ENCODE results near the gene HECTD4. TPM values are rescaled to one million over a fixed set of nuclear protein-coding genes. Genes with fewer than 3 reads are reported as not detected.

The HECTD4 gene
- total and polyA plus RNA-seq, 7 donors: 2.1 to 22.8 (median 14.6) TPM

GRCh38 chr12:112243255-112244110, 138.7 kb downstream of the HECTD4 start:
- Histone ChIP-seq H3K27ac (no peak overlapping the region), H3K4me1 (no peaks in the 10 kb centered on the region), H3K27me3 (ENCODE audit: insufficient read depth in 3 of 3, low read length in 2 of 3) (no peaks in the 10 kb centered on the region), H3K9me3 (no peaks in the 10 kb centered on the region), H3K4me3 (no peak overlapping the region), H3K36me3 (ENCODE audit: insufficient read depth in 1 of 2, low read depth in 1 of 2) (peaks cover 0 to 100% of the 10 kb centered on the region in 2 donors)
- ATAC-seq (no peak), DNase-seq (no peak)
- intact Hi-C loops (cut with DNase I): loop anchor here in 1 of 2 donors (10.0 kb wide), 1 partner anchor 179 kb away; no protein-coding TSS in a partner anchor
- 69 to 94% (median 93%) methylated on average over 25 of the region's 25 CpGs for WGBS, 3 donors
- TF ChIP-seq CTCF (IDR thresholded peaks at IDR 0.05): no peak

GRCh38 chr12:112241176-112241575, 141.1 kb downstream of the HECTD4 start:
- WGBS, 3 donors: 82 to 88% (median 86%) methylated on average over 3 of the region's 3 CpGs
- no peak for TF ChIP-seq CTCF (IDR thresholded peaks at IDR 0.05)
- no peak overlapping the region for H3K4me3 ChIP-seq
- no peak for ATAC-seq
- H3K27ac ChIP-seq: no peak overlapping the region
- no peaks in the 10 kb centered on the region for H3K9me3 ChIP-seq
- DNase-seq: no peak
- peaks cover 0 to 100% of the 10 kb centered on the region in 2 donors for H3K36me3 ChIP-seq (ENCODE audit: insufficient read depth in 1 of 2, low read depth in 1 of 2)
- H3K4me1 ChIP-seq: no peaks in the 10 kb centered on the region
- intact Hi-C loops (cut with DNase I): loop anchor here in 1 of 2 donors (10.0 kb wide), 1 partner anchor 176 kb away; no protein-coding TSS in a partner anchor
- no peaks in the 10 kb centered on the region for H3K27me3 ChIP-seq (ENCODE audit: insufficient read depth in 3 of 3, low read length in 2 of 3)

- ATAC-seq (no peak), DNase-seq (no peak)
- 91 to 93% (median 93%) methylated on average over 6 of the region's 6 CpGs for WGBS, 3 donors
- H3K27me3 ChIP-seq (ENCODE audit: insufficient read depth in 3 of 3, low read length in 2 of 3): no peaks in the 10 kb centered on the region
- H3K4me3 ChIP-seq: no peak overlapping the region
- no peaks in the 10 kb centered on the region for H3K9me3 ChIP-seq
- TF ChIP-seq CTCF (IDR thresholded peaks at IDR 0.05): no peak
- H3K4me1 ChIP-seq: no peaks in the 10 kb centered on the region
- peaks cover 0 to 100% of the 10 kb centered on the region in 2 donors for H3K36me3 ChIP-seq (ENCODE audit: insufficient read depth in 1 of 2, low read depth in 1 of 2)
- H3K27ac ChIP-seq: no peak overlapping the region
- intact Hi-C loops (cut with DNase I): loop anchor here (10.0 kb wide), 4 partner anchors 95 to 205 kb away; no protein-coding TSS in a partner anchor
Observed at GRCh38 chr12:112239881-112240280, 142.3 kb downstream of the HECTD4 start.

- Histone ChIP-seq H3K4me3 (no peak overlapping the region), H3K36me3 (ENCODE audit: insufficient read depth in 1 of 2, low read depth in 1 of 2) (peaks cover 0 to 100% of the 10 kb centered on the region in 2 donors), H3K27me3 (ENCODE audit: insufficient read depth in 3 of 3, low read length in 2 of 3) (no peaks in the 10 kb centered on the region), H3K9me3 (no peaks in the 10 kb centered on the region), H3K27ac (no peak overlapping the region), H3K4me1 (no peaks in the 10 kb centered on the region)
- ATAC-seq: no peak
- DNase-seq: no peak
- 89 to 93% (median 92%) methylated on average over 7 of the region's 7 CpGs for WGBS, 3 donors
- intact Hi-C loops (cut with DNase I): loop anchor here (10.0 kb wide), 3 partner anchors 94 to 204 kb away; no protein-coding TSS in a partner anchor
- no peak for TF ChIP-seq CTCF (IDR thresholded peaks at IDR 0.05)
Observed at GRCh38 chr12:112239020-112239419, 143.2 kb downstream of the HECTD4 start.

All from psoas muscle (tissue), 8 donors.